H1 (cell line): Measurements from ENCODE around the gene RBM44. TPM values are rescaled to one million over a fixed set of nuclear protein-coding genes. Genes with fewer than 3 reads are reported as not detected.
"Not testable (repeated sequence)": the region's sequence is repeated elsewhere in the genome, so short reads cannot be mapped to it uniquely, and the experiment has no call there.

Experiments used
- CTCF ChIA-PET: fragments of 300-600 bp; sonication (Branson Sonifier 250); formaldehyde crosslinking; loops from one replicate; lab custom pipeline; 2021; ENCODE audit not compliant: partially characterized antibody; lab: Charles Lee
- POLR2A ChIA-PET: fragments of 300-600 bp; sonication (Branson Sonifier 250); formaldehyde crosslinking; loops from one replicate; lab custom pipeline; 2021; ENCODE audit warnings: inconsistent platforms; ENCODE audit not compliant: partially characterized antibody; lab: Charles Lee
- DNase-seq, 2 experiments: peaks; one replicate each; pipeline versions ENCODE4 v3.0.0 to v3.0.0-alpha.2; 2010 to 2022; ENCODE audit warnings: low spot score in 2 of 2, low read depth in 1 of 2, mixed read lengths in 1 of 2
- FAIRE-seq: peaks from 2 replicates; lab custom pipeline; 2011; peaks lifted over from hg19 to GRCh38; lab: Jason Lieb, UNC
- H2AFZ ChIP-seq: 2 replicates; pipeline ENCODE4 v1.8.1; 2012; ENCODE audit warnings: low read length, inconsistent platforms
- H2AK5ac ChIP-seq: 2 replicates; pipeline ENCODE4 v1.6.1; 2013; ENCODE audit warnings: low read depth, low read length
- H2BK120ac ChIP-seq: replicated peaks from 2 replicates; pipeline ENCODE3; 2013; ENCODE audit warnings: low read depth, low read length, inconsistent platforms
- H2BK12ac ChIP-seq: 2 replicates; pipeline ENCODE4 v1.6.1; 2013; ENCODE audit warnings: low read depth, low read length
- H2BK15ac ChIP-seq: 2 replicates; pipeline ENCODE4 v1.6.1; 2013; ENCODE audit warnings: low read length
- H2BK20ac ChIP-seq: 2 replicates; pipeline ENCODE4 v1.6.1; 2013; ENCODE audit warnings: low read length
- H2BK5ac ChIP-seq: 2 replicates; pipeline ENCODE4 v1.6.1; 2013; ENCODE audit warnings: low read depth, low read length
- H3K14ac ChIP-seq: 2 replicates; pipeline ENCODE4 v1.6.1; 2013; ENCODE audit warnings: inconsistent platforms; ENCODE audit not compliant: insufficient read length
- H3K18ac ChIP-seq: 2 replicates; pipeline ENCODE4 v1.6.1; 2013; ENCODE audit warnings: low read length; ENCODE audit errors: extremely low read depth
- H3K23ac ChIP-seq: 2 replicates; pipeline ENCODE4 v1.6.1; 2013; ENCODE audit warnings: inconsistent platforms; ENCODE audit not compliant: insufficient read length
- H3K23me2 ChIP-seq: 2 replicates; pipeline ENCODE4 v1.6.1; 2013; ENCODE audit warnings: low read depth, low read length
- H3K27ac ChIP-seq: 2 replicates; pipeline ENCODE4 v1.6.1; 2011; ENCODE audit warnings: low read depth, low read length, inconsistent platforms
- H3K27me3 ChIP-seq, 4 experiments: replicated peaks in 1 of 4; 1 replicate in 1 of 4; 2 replicates in 3 of 4; pipeline versions ENCODE4 v1.6.1 to v1.8.1; 2011 to 2013; ENCODE audit warnings: low read length in 3 of 4, mild to moderate bottlenecking in 3 of 4, inconsistent platforms in 2 of 4, mixed read lengths in 2 of 4, moderate library complexity in 1 of 4; ENCODE audit not compliant: control insufficient read depth in 3 of 4, insufficient read depth in 3 of 4; ENCODE audit errors: extremely low read depth in 1 of 4
- H3K36me3 ChIP-seq, 4 experiments: 2 replicates each; pipeline versions ENCODE4 v1.6.1 to v1.8.1; 2011 to 2013; ENCODE audit warnings: mild to moderate bottlenecking in 4 of 4, low read length in 3 of 4, moderate library complexity in 2 of 4, control low read depth in 1 of 4, inconsistent platforms in 1 of 4; ENCODE audit not compliant: insufficient read depth in 4 of 4, control insufficient read depth in 2 of 4
- H3K4ac ChIP-seq: replicated peaks from 2 replicates; pipeline ENCODE3; 2013; ENCODE audit warnings: low read length, low read depth, mixed read lengths, inconsistent platforms; ENCODE audit not compliant: insufficient read length
- H3K4me1 ChIP-seq, 4 experiments: replicated peaks in 1 of 4; 1 replicate in 1 of 4; 2 replicates in 3 of 4; pipeline versions ENCODE4 v1.6.1 to v1.8.1; 2011 to 2013; ENCODE audit warnings: low read length in 3 of 4, inconsistent platforms in 2 of 4, mixed read lengths in 1 of 4; ENCODE audit not compliant: insufficient read depth in 4 of 4, control insufficient read depth in 3 of 4
- H3K4me2 ChIP-seq, 2 experiments: 2 replicates each; pipeline versions ENCODE4 v1.6.1 to v1.8.1; 2011 to 2013; ENCODE audit warnings: low read depth in 2 of 2, low read length in 2 of 2, control low read depth in 1 of 2, inconsistent platforms in 1 of 2, mild to moderate bottlenecking in 1 of 2; ENCODE audit not compliant: insufficient read depth in 1 of 2
- H3K4me3 ChIP-seq, 4 experiments: fragments of 200-600, 300-600 bp in 1 of 4; sonication (generic), shearing (Covaris generic), sonication (Bioruptor Twin) in 1 of 4; 2 replicates each; pipeline versions ENCODE4 v1.5.1 to v1.8.1; 2011 to 2016; ENCODE audit warnings: low read length in 4 of 4, low read depth in 3 of 4, control low read depth in 2 of 4, inconsistent platforms in 2 of 4, mild to moderate bottlenecking in 2 of 4, mixed read lengths in 1 of 4, moderate library complexity in 1 of 4; ENCODE audit not compliant: insufficient read depth in 2 of 4; ENCODE audit errors: extremely low read depth in 1 of 4
- H3K56ac ChIP-seq: replicated peaks from 2 replicates; pipeline ENCODE3; 2013; ENCODE audit warnings: low read depth, mild to moderate bottlenecking, mixed read lengths, low read length, inconsistent platforms; ENCODE audit not compliant: insufficient read length
- H3K79me1 ChIP-seq: 2 replicates; pipeline ENCODE4 v1.6.1; 2013; ENCODE audit warnings: low read depth, low read length, control low read depth
- H3K79me2 ChIP-seq, 2 experiments: 2 replicates each; pipeline versions ENCODE4 v1.6.1 to v1.8.1; 2012 to 2013; ENCODE audit warnings: low read length in 2 of 2, mild to moderate bottlenecking in 2 of 2, inconsistent platforms in 1 of 2; ENCODE audit not compliant: insufficient read depth in 2 of 2, control insufficient read depth in 1 of 2
- H3K9ac ChIP-seq, 4 experiments: replicated peaks in 1 of 4; 1 replicate in 1 of 4; 2 replicates in 3 of 4; pipeline versions ENCODE4 v1.6.1 to v1.8.1; 2011 to 2013; ENCODE audit warnings: low read depth in 3 of 4, low read length in 3 of 4, control low read depth in 2 of 4, mild to moderate bottlenecking in 2 of 4, moderate library complexity in 2 of 4, inconsistent platforms in 1 of 4; ENCODE audit errors: extremely low read depth in 1 of 4
- H3K9me3 ChIP-seq, 2 experiments: 2 replicates each; pipeline versions ENCODE4 v1.6.1 to v1.8.1; 2012 to 2013; ENCODE audit warnings: mild to moderate bottlenecking in 2 of 2, moderate library complexity in 2 of 2, control low read depth in 1 of 2, inconsistent platforms in 1 of 2, low read depth in 1 of 2, low read length in 1 of 2, mixed read lengths in 1 of 2; ENCODE audit not compliant: insufficient read depth in 2 of 2
- H4K20me1 ChIP-seq, 2 experiments: replicated peaks in 1 of 2; 2 replicates each; pipeline versions ENCODE3 to v1.8.1; 2011 to 2013; ENCODE audit warnings: inconsistent platforms in 2 of 2, low read length in 2 of 2, mild to moderate bottlenecking in 1 of 2; ENCODE audit not compliant: insufficient read depth in 2 of 2, control insufficient read depth in 1 of 2
- H4K5ac ChIP-seq: 2 replicates; pipeline ENCODE4 v1.6.1; 2013; ENCODE audit warnings: low read length, low read depth, mixed read lengths, inconsistent platforms; ENCODE audit not compliant: insufficient read length
- H4K8ac ChIP-seq: 2 replicates; pipeline ENCODE4 v1.8.0; 2013; ENCODE audit warnings: mild to moderate bottlenecking, moderate library complexity, low read length, inconsistent platforms; ENCODE audit not compliant: insufficient read depth; ENCODE audit errors: extremely low read depth
- H4K91ac ChIP-seq: replicated peaks from 2 replicates; pipeline ENCODE3; 2013; ENCODE audit warnings: low read length, mixed read lengths, inconsistent platforms; ENCODE audit not compliant: insufficient read length
- WGBS, 2 experiments: shearing (Covaris generic) in 1 of 2; methylation state at CpG; one replicate each; pipeline versions ENCODE4 v1.1.6 to v1.1.7; 2013 to 2015; ENCODE audit warnings: low lambda C conversion rate in 2 of 2, mixed read lengths in 2 of 2, inconsistent platforms in 1 of 2, low coverage in 1 of 2, missing lambda C conversion rate in 1 of 2; ENCODE audit not compliant: insufficient replicate concordance in 2 of 2, insufficient coverage in 1 of 2, insufficient read length in 1 of 2; ENCODE audit errors: extremely low coverage in 1 of 2, missing lambda C conversion rate in 1 of 2; 5-methylcytosine and 5-hydroxymethylcytosine counted together
- polyA plus RNA-seq, 7 experiments: library from polyadenylated mRNA; depleted of rRNA in 3 of 7; stranded (reverse) in 5 of 7; unstranded in 2 of 7; fragments of >200 nt in 5 of 7; fragments of 200-250 nt in 2 of 7; gene quantifications; 1 replicate in 5 of 7; 2 replicates in 1 of 7; 4 replicates in 1 of 7; pipeline versions ENCODE4 v1.2.1 to v1.2.3, GENCODE V29; 2011 to 2013; ENCODE audit warnings: missing spikeins in 2 of 7, mixed read lengths in 2 of 7
- total RNA-seq: library from RNA; stranded (reverse); fragmentation: NEBNext Ultra II Directional; extraction: Animal tissue kit (Norgen Biotek cat#: 25700); gene quantifications from 2 replicates; pipeline ENCODE4 v1.2.1, GENCODE V29; 2021

RBM44 gene
- total and polyA plus RNA-seq, 2 of the 8 experiments (the other 6 are each of a cell fraction or from before 2014, with no cell fraction given): 0.12 to 0.43 TPM

DNA sequence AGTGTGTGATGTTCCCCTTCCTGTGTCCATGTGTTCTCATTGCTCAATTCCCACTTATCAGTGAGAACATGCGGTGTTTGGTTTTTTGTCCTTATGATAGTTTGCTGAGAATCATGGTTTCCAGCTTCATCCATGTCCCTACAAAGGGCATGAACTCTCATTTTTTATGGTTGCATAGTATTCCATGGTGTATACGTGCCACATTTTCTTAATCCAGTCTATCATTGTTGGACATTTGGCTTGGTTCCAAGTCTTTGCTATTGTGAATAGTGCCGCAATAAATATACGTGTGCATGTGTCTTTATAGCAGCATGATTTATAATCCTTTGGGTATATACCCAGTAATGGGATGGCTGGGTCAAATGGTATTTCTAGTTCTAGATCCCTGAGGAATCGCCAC lies 14.9 kb upstream of the RBM44 start:
- H3K4ac ChIP-seq, H3K56ac ChIP-seq, H2BK120ac ChIP-seq, H4K5ac ChIP-seq, H2AFZ ChIP-seq, H3K23me2 ChIP-seq, DNase-seq, H3K9ac ChIP-seq, FAIRE-seq, H3K4me2 ChIP-seq, H3K23ac ChIP-seq, H3K79me2 ChIP-seq, H3K27ac ChIP-seq, H2BK15ac ChIP-seq, H3K18ac ChIP-seq, H3K79me1 ChIP-seq, H2AK5ac ChIP-seq, H3K14ac ChIP-seq, H2BK12ac ChIP-seq, H4K8ac ChIP-seq, H3K27me3 ChIP-seq, H2BK5ac ChIP-seq, POLR2A ChIA-PET, H4K20me1 ChIP-seq, H3K4me3 ChIP-seq, H4K91ac ChIP-seq, H3K4me1 ChIP-seq, H2BK20ac ChIP-seq: not testable (repeated sequence)
- WGBS, 2 experiments: 91% methylated on average over 2 of the region's 5 CpGs; no CpG with 5 or more reads in 1 of the 2 experiments
- CTCF ChIA-PET: interaction anchor here (0.7 kb wide), 1 partner anchor 9 kb away, joined by 3 read pairs; no protein-coding TSS in a partner anchor
- Histone ChIP-seq H3K9me3 (peaks cover 17 to 18% of the 10 kb centered on the region in 2 experiments), H3K36me3 (peaks cover 0 to 16% (median 8%) of the 10 kb centered on the region in 4 experiments; a peak in 4 of 8 replicates)
